Activated naive CD4-positive, alpha-beta T cell treated with anti-CD3 and anti-CD28 coated beads, Interleukin-2, amount 50 U/mL, for 72 hours (primary cell): Measurements from ENCODE around the gene ZBED3. TPM values are rescaled to one million over a fixed set of nuclear protein-coding genes. Genes with fewer than 3 reads are reported as not detected.
"Not testable (repeated sequence)": the region's sequence is repeated elsewhere in the genome, so short reads cannot be mapped to it uniquely, and the experiment has no call there.

Source experiments
- ATAC-seq, 2 donors: fragments of 150-1000 bp; cut with Tn5 transposase; 2 replicates each; pipeline ENCODE4 v1.10.0; 2021; ENCODE audit warnings: mild to moderate bottlenecking in 2 of 2, moderate library complexity in 2 of 2
- DNase-seq, 2 donors: peaks; one replicate each; pipeline ENCODE4 v3.0.0; 2021 to 2022; ENCODE audit warnings: low spot score in 2 of 2
- H3K27ac Mint-ChIP-seq, 2 donors: one replicate each; pipeline ENCODE4 v1.8.0; 2022; ENCODE audit warnings: mild to moderate bottlenecking in 2 of 2, mixed read lengths in 2 of 2
- H3K36me3 Mint-ChIP-seq, 2 donors: one replicate each; pipeline ENCODE4 v1.8.0; 2022; ENCODE audit warnings: mixed read lengths in 2 of 2
- H3K9me3 Mint-ChIP-seq, 2 donors: one replicate each; pipeline ENCODE4 v1.8.0; 2022; ENCODE audit warnings: mixed read lengths in 2 of 2
- total RNA-seq, 2 donors: library from RNA; stranded (reverse); gene quantifications; one replicate each; pipeline ENCODE4 v1.2.3, GENCODE V29; 2022

Gene ZBED3
- total RNA-seq, 2 donors from 2014 or later, result 0.20 to 2.0 TPM

GRCh38 chr5:77086368-77086688 lies 757 bp downstream of the ZBED3 start:
- Mint-ChIP-seq H3K9me3 (peaks cover 0 to 4% of the 10 kb centered on the region in 2 donors), H3K27ac (peak overlapping the region in 1 of 2 donors; percentile 59), H3K36me3 (peaks cover 0 to 4% of the 10 kb centered on the region in 2 donors)
- no peak for ATAC-seq
- no peak for DNase-seq

- ATAC-seq, result no peak
Measured at GRCh38 chr5:77083088-77083487, 4.0 kb downstream of the ZBED3 start.

GRCh38 chr5:77082280-77082679 lies 4.8 kb downstream of the ZBED3 start:
- DNase-seq (no peak), ATAC-seq (no peak)
- Mint-ChIP-seq H3K27ac (no peak overlapping the region), H3K9me3 (peaks cover 0 to 4% of the 10 kb centered on the region in 2 donors), H3K36me3 (no peaks in the 10 kb centered on the region)

More at GRCh38 chr5:77083088-77083487, 4.0 kb downstream of the ZBED3 start:
- no peak for DNase-seq
- H3K27ac Mint-ChIP-seq, result no peak overlapping the region
- no peaks in the 10 kb centered on the region for H3K36me3 Mint-ChIP-seq
- H3K9me3 Mint-ChIP-seq, result peaks cover 0 to 4% of the 10 kb centered on the region in 2 donors

GRCh38 chr5:77080905-77081304 lies 6.2 kb downstream of the ZBED3 start:
- ATAC-seq, result no peak
- Mint-ChIP-seq H3K36me3 (no peaks in the 10 kb centered on the region), H3K27ac (no peak overlapping the region), H3K9me3 (peaks cover 0 to 4% of the 10 kb centered on the region in 2 donors)
- DNase-seq, result no peak

- not testable (repeated sequence) for H3K9me3 Mint-ChIP-seq, ATAC-seq, DNase-seq, H3K36me3 Mint-ChIP-seq, H3K27ac Mint-ChIP-seq
Measured at GRCh38 chr5:77080479-77080878, 6.6 kb downstream of the ZBED3 start.

GRCh38 chr5:77077829-77078176 lies 9.3 kb downstream of the ZBED3 start:
- H3K36me3 Mint-ChIP-seq, result no peaks in the 10 kb centered on the region
- DNase-seq (no peak), ATAC-seq (no peak)
- peaks cover 0 to 4% of the 10 kb centered on the region in 2 donors for H3K9me3 Mint-ChIP-seq
- no peak overlapping the region for H3K27ac Mint-ChIP-seq

- Mint-ChIP-seq H3K9me3 (peaks cover 0 to under 1% of the 10 kb centered on the region in 2 donors), H3K36me3 (no peaks in the 10 kb centered on the region), H3K27ac (no peak overlapping the region)
- ATAC-seq (peak; percentile 89 to 91), DNase-seq (peak; percentile 64 to 73)
Measured at GRCh38 chr5:77076961-77077828, 9.9 kb downstream of the ZBED3 start.

- Mint-ChIP-seq H3K36me3 (no peaks in the 10 kb centered on the region), H3K9me3 (no peaks in the 10 kb centered on the region), H3K27ac (no peak overlapping the region)
- no peak for ATAC-seq
- no peak for DNase-seq
Measured at GRCh38 chr5:77074745-77075144, 12.3 kb downstream of the ZBED3 start.

- ATAC-seq (no peak), DNase-seq (no peak)
- Mint-ChIP-seq H3K36me3 (peaks cover 5 to 6% of the 10 kb centered on the region in 2 donors), H3K9me3 (no peaks in the 10 kb centered on the region), H3K27ac (no peak overlapping the region)
Measured at GRCh38 chr5:77073667-77074066, 13.4 kb downstream of the ZBED3 start.

GRCh38 chr5:77066823-77067442 lies 20.2 kb downstream of the ZBED3 start:
- peak; percentile 59 to 68 for ATAC-seq
- DNase-seq, result no peak
- peaks cover 21 to 24% of the 10 kb centered on the region in 2 donors for H3K36me3 Mint-ChIP-seq
- H3K9me3 Mint-ChIP-seq, result no peaks in the 10 kb centered on the region
- peak overlapping the region in 1 of 2 donors; percentile 4 for H3K27ac Mint-ChIP-seq

- no peak overlapping the region for H3K27ac Mint-ChIP-seq
Measured at GRCh38 chr5:77066184-77066583, 20.9 kb downstream of the ZBED3 start.

GRCh38 chr5:77065256-77065655 lies 21.8 kb downstream of the ZBED3 start:
- ATAC-seq, result no peak
- H3K9me3 Mint-ChIP-seq, result no peaks in the 10 kb centered on the region
- H3K27ac Mint-ChIP-seq, result no peak overlapping the region
- no peak for DNase-seq
- H3K36me3 Mint-ChIP-seq, result peaks cover 21 to 24% of the 10 kb centered on the region in 2 donors

More at GRCh38 chr5:77066184-77066583, 20.9 kb downstream of the ZBED3 start:
- peaks cover 21 to 24% of the 10 kb centered on the region in 2 donors for H3K36me3 Mint-ChIP-seq
- H3K9me3 Mint-ChIP-seq, result no peaks in the 10 kb centered on the region
- DNase-seq, result no peak
- no peak for ATAC-seq

- DNase-seq (no peak), ATAC-seq (no peak)
- Mint-ChIP-seq H3K9me3 (no peaks in the 10 kb centered on the region), H3K27ac (no peak overlapping the region), H3K36me3 (peaks cover 17 to 22% of the 10 kb centered on the region in 2 donors)
Measured at GRCh38 chr5:77064040-77064439, 23.0 kb downstream of the ZBED3 start.

GRCh38 chr5:77046416-77047073 lies 40.5 kb downstream of the ZBED3 start:
- no peaks in the 10 kb centered on the region for H3K9me3 Mint-ChIP-seq
- peak; percentile 44 to 80 for ATAC-seq
- no peak for DNase-seq
- peaks cover 5 to 6% of the 10 kb centered on the region in 2 donors for H3K36me3 Mint-ChIP-seq
- no peak overlapping the region for H3K27ac Mint-ChIP-seq

- Mint-ChIP-seq H3K27ac (no peak overlapping the region), H3K9me3 (no peaks in the 10 kb centered on the region), H3K36me3 (peaks cover 7 to 12% of the 10 kb centered on the region in 2 donors)
- ATAC-seq (no peak), DNase-seq (no peak)
Measured at GRCh38 chr5:77035950-77036349, 51.1 kb downstream of the ZBED3 start.

GRCh38 chr5:77033338-77033737 lies 53.7 kb downstream of the ZBED3 start:
- peaks cover 14 to 17% of the 10 kb centered on the region in 2 donors for H3K9me3 Mint-ChIP-seq
- H3K27ac Mint-ChIP-seq, result peak overlapping the region in 1 of 2 donors; percentile 55
- DNase-seq (no peak), ATAC-seq (no peak)
- H3K36me3 Mint-ChIP-seq, result peaks cover 22 to 33% of the 10 kb centered on the region in 2 donors

GRCh38 chr5:77032635-77033034 lies 54.5 kb downstream of the ZBED3 start:
- no peak overlapping the region for H3K27ac Mint-ChIP-seq
- H3K9me3 Mint-ChIP-seq, result peaks cover 19 to 21% of the 10 kb centered on the region in 2 donors
- ATAC-seq, result no peak
- no peak for DNase-seq
- peaks cover 26 to 38% of the 10 kb centered on the region in 2 donors for H3K36me3 Mint-ChIP-seq
